DND-41 (cell line): Measurements from ENCODE around the gene TAS2R4.

Source experiments
- EZH2 ChIP-seq: IDR thresholded peaks from 3 replicates; pipeline ENCODE4 v1.6.1; 2012; ENCODE audit warnings: borderline replicate concordance, low read depth, mild to moderate bottlenecking, moderate library complexity, low read length, inconsistent platforms; ENCODE audit not compliant: severe bottlenecking
- TF ChIP-seq, protein P1 (sequence below): IDR thresholded peaks from 2 replicates; pipeline ENCODE4 v1.5.1; 2012; ENCODE audit warnings: borderline replicate concordance, low read length, moderate library complexity, mild to moderate bottlenecking; ENCODE audit not compliant: poor library complexity, severe bottlenecking; ENCODE audit errors: extremely low read depth

- TF ChIP-seq, protein P1, sequence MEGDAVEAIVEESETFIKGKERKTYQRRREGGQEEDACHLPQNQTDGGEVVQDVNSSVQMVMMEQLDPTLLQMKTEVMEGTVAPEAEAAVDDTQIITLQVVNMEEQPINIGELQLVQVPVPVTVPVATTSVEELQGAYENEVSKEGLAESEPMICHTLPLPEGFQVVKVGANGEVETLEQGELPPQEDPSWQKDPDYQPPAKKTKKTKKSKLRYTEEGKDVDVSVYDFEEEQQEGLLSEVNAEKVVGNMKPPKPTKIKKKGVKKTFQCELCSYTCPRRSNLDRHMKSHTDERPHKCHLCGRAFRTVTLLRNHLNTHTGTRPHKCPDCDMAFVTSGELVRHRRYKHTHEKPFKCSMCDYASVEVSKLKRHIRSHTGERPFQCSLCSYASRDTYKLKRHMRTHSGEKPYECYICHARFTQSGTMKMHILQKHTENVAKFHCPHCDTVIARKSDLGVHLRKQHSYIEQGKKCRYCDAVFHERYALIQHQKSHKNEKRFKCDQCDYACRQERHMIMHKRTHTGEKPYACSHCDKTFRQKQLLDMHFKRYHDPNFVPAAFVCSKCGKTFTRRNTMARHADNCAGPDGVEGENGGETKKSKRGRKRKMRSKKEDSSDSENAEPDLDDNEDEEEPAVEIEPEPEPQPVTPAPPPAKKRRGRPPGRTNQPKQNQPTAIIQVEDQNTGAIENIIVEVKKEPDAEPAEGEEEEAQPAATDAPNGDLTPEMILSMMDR, result no peak
- no peak for TF ChIP-seq EZH2
Observed at GRCh38 chr7:141789917-141790316, 13.4 kb downstream of the TAS2R4 start, which contains the start of gene TAS2R5.
